ENCODE measurements around the gene GATD1. TPM values are rescaled to one million over a fixed set of nuclear protein-coding genes. Genes with fewer than 3 reads are reported as not detected.

Gene GATD1
- total and polyA plus RNA-seq, 10 of the 15 experiments (the other 5 are each of a cell fraction or from before 2014, with no cell fraction given) = 1.2 to 92.6 (median 22.3) TPM

GRCh38 chr11:819129-819931 lies 42.0 kb upstream of the GATD1 start (continued):
- TF ChIP-seq ZBTB33 (IDR thresholded peaks at IDR 0.05) (no peak), ASH2L (IDR thresholded peaks at IDR 0.05; ENCODE audit: borderline replicate concordance, low read depth) (no peak), CEBPB (IDR thresholded peaks at IDR 0.05; ENCODE audit: borderline replicate concordance in 1 of 2, low read depth in 2 of 2, low read length in 2 of 2) (no peak), SKIL (IDR thresholded peaks at IDR 0.05; ENCODE audit: low read depth, poor library complexity, severe bottlenecking) (no peak), BACH1 (IDR thresholded peaks at IDR 0.05; ENCODE audit: borderline replicate concordance) (peak; percentile 92), NR2F1 (conservative IDR thresholded peaks at IDR 0.05) (no peak; the same call in 1 of the 2 replicates), STAT3 (IDR thresholded peaks at IDR 0.05; ENCODE audit: low read depth, low read length) (no peak), PAX8 (IDR thresholded peaks at IDR 0.05) (no peak), NFIC (IDR thresholded peaks at IDR 0.05; ENCODE audit: low read depth, low read length) (no peak), HDAC2 (IDR thresholded peaks at IDR 0.05) (no peak), MXI1 (IDR thresholded peaks at IDR 0.05; ENCODE audit: low read depth, low read length) (no peak), SP1 (IDR thresholded peaks at IDR 0.05; ENCODE audit: low read depth, low read length) (peak; percentile 31), KDM1A (IDR thresholded peaks at IDR 0.05; ENCODE audit: borderline replicate concordance) (no peak), EED (IDR thresholded peaks at IDR 0.05; ENCODE audit: low read depth) (no peak), NFYA (IDR thresholded peaks at IDR 0.05; ENCODE audit: borderline replicate concordance, low read depth, low read length) (no peak), EZH2 (IDR thresholded peaks at IDR 0.05; ENCODE audit: borderline replicate concordance, control insufficient read depth, low read depth, low read length) (no peak), PAX5 (IDR thresholded peaks at IDR 0.05; ENCODE audit: borderline replicate concordance, low read depth, low read length) (no peak), HDAC6 (IDR thresholded peaks at IDR 0.05; ENCODE audit: unreplicated experiment) (no peak), MLLT1 (IDR thresholded peaks at IDR 0.05) (no peak), FOS (IDR thresholded peaks at IDR 0.05; ENCODE audit: borderline replicate concordance, extremely low read depth, insufficient read length) (no peak), GATAD2B (conservative IDR thresholded peaks at IDR 0.05; ENCODE audit: low read depth) (no peak; the same call in 1 of the 2 replicates)
- TF ChIP-seq, protein P1, sequence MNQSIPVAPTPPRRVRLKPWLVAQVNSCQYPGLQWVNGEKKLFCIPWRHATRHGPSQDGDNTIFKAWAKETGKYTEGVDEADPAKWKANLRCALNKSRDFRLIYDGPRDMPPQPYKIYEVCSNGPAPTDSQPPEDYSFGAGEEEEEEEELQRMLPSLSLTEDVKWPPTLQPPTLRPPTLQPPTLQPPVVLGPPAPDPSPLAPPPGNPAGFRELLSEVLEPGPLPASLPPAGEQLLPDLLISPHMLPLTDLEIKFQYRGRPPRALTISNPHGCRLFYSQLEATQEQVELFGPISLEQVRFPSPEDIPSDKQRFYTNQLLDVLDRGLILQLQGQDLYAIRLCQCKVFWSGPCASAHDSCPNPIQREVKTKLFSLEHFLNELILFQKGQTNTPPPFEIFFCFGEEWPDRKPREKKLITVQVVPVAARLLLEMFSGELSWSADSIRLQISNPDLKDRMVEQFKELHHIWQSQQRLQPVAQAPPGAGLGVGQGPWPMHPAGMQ (IDR thresholded peaks at IDR 0.05; ENCODE audit: borderline replicate concordance) = no peak

Measured in GM12878 (cell line).